PC-3 (cell line): ENCODE measurements around the gene SCRG1.

Experiments
- EZH2 ChIP-seq: fragments of 300-600 bp; sonication (generic); IDR thresholded peaks from one replicate; pipeline ENCODE4 v1.6.1; 2017; ENCODE audit warnings: antibody characterized with exemption, mild to moderate bottlenecking, low read length; ENCODE audit not compliant: unreplicated experiment
- TF ChIP-seq, protein P1 (sequence below): fragments of 300-600 bp; sonication (generic); conservative IDR thresholded peaks from 2 replicates; pipeline ENCODE4 v1.5.1; 2017; ENCODE audit warnings: antibody characterized with exemption, low read depth, mild to moderate bottlenecking, low read length

DNA sequence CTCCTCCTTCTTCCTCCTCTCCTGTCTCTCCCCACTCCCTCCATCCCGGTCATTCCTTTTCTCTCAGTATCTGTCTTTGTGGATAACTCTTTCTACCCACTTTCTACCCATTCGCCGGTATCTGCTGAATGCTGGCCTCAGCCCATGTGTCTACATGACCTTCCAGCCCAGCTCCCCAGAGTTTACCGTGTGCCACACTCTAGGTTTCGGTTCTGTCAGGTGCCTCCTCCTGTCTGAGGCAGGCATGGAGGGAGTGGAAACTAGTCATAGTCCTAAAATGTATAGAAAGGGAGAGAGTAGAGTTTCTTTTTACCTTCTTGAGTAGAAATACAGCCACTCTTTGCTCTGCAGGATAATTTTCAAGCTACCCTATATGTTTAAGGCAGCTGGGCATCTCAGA, 33.5 kb upstream of the SCRG1 start:
- TF ChIP-seq, protein P1, sequence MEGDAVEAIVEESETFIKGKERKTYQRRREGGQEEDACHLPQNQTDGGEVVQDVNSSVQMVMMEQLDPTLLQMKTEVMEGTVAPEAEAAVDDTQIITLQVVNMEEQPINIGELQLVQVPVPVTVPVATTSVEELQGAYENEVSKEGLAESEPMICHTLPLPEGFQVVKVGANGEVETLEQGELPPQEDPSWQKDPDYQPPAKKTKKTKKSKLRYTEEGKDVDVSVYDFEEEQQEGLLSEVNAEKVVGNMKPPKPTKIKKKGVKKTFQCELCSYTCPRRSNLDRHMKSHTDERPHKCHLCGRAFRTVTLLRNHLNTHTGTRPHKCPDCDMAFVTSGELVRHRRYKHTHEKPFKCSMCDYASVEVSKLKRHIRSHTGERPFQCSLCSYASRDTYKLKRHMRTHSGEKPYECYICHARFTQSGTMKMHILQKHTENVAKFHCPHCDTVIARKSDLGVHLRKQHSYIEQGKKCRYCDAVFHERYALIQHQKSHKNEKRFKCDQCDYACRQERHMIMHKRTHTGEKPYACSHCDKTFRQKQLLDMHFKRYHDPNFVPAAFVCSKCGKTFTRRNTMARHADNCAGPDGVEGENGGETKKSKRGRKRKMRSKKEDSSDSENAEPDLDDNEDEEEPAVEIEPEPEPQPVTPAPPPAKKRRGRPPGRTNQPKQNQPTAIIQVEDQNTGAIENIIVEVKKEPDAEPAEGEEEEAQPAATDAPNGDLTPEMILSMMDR, result no peak
- no peak for TF ChIP-seq EZH2
